ENCODE results near the gene KIF19.

KIF19 gene

DNA sequence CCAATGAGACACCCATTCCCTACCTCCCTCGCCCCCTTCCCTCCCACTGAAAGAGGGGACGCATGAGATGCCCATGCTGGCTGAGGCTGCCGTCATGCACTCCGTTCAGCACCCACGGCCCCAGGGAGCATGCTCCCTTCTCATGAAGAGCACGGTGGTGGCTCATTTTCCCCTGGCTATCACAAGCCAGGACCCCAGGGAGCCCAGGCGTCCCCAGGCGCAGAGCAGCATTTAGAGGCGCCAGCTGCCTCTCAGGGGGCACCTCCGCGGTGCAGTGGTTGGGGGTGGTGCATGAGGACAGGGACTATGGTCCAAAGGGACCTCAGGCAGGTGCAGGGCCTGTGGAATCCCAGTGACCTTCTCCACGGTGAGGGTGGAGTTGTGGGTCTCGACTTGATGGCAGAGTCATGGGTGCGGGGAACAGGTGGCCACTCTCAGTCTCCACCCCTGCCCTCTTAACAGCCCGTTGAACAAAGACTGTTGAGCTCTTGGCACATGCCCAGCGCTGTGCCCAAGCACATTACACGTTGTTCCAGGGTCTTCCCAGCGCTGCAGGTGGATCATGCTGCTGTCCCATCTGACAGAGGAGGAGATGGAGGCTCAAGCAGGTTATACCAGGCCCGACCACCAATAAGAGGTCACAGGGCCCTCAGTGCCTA is 13.6 kb downstream of the KIF19 start:
- no peak for DNase-seq (ENCODE audit: low read depth in 2 of 2)

- no peak for DNase-seq (ENCODE audit: low read depth in 2 of 2)
Measured at GRCh38 chr17:74340470-74341023, 14.5 kb downstream of the KIF19 start.

DNA sequence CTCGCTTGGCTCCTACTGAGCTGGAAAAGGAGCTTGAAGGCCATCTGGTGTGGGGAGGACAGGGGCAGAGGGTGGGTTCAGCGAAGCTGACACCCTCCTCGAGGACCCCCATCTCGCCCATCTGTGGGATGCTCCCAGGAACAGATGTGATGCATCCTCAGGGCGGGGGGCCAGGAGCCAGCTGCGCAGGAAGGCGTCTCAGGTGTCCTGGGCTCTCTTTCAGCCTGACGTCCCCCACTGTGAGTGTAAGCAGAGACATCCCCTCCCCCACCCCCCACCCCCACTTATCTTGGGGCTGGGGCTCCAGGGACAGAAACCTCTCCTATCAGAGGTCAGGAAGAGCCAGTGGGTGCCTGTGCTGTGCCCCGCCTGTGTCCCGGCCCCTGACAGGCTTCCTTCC is 16.2 kb downstream of the KIF19 start:
- no peak for DNase-seq (ENCODE audit: low read depth in 2 of 2)

DNA sequence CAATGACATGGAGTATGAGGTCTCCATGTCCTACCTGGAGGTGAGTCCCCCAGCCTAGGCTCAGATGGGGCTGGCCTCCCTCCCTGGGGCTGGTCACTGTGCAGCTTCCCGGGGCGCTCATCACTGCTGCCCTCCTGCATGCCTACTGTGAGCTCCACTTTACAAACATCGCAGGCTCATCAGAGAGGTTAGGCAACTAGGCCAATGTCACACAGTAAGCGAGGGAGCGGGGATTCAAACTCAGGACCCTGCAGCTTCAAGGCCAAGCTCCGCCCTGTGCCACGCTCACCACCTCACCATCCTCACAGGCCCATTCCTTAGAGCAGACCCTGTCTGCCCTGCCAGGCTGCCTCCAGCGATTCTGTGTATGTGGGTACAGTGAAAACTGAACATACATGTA is 17.1 kb downstream of the KIF19 start:
- no peak for DNase-seq (ENCODE audit: low read depth in 2 of 2)

- no peak for DNase-seq (ENCODE audit: low read depth in 2 of 2)
Measured at GRCh38 chr17:74343526-74344284, 17.7 kb downstream of the KIF19 start.

GRCh38 chr17:74344658-74345057 is 18.6 kb downstream of the KIF19 start:
- no peak for DNase-seq (ENCODE audit: low read depth in 2 of 2)

DNA sequence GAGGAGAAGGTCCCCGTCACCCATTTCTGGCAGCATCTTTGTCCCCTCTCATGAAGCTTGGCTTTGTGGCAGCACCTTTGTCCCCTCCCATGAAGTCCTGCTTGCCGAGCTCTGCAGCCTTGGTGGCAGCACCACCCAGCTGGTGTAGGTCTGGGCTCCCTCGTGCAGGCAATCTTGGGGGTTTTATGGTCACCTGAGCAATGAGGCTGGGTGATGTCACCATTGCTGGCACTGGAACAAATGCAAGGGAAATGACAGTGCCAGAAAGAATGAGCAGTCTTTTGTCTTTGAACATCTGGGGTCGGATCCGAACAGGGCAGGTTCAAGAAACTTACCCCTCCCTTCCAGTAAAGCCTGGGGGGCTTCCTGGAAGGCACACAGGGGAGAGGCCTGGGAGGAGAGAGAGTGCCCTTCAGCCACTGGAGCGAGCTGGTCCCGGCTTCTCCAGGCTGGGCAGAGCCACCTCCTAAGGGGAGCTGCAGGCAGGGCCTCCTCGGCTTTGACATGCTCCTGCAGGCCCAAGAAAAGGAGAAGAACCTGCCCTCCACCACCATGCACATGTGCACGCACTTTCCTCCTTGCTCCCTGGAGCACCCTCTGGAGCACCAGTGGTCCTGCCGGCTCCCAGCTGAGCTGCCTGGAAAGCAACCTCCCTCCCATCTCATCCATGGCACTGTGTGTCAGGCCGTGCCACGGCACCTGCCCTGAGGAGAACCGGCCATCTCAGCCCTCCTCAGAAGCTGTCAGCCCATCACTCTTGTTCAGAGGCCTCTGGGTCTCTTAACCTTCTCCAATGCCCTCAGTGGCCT is 19.6 kb downstream of the KIF19 start:
- no peak for DNase-seq (ENCODE audit: low read depth in 2 of 2)

DNA sequence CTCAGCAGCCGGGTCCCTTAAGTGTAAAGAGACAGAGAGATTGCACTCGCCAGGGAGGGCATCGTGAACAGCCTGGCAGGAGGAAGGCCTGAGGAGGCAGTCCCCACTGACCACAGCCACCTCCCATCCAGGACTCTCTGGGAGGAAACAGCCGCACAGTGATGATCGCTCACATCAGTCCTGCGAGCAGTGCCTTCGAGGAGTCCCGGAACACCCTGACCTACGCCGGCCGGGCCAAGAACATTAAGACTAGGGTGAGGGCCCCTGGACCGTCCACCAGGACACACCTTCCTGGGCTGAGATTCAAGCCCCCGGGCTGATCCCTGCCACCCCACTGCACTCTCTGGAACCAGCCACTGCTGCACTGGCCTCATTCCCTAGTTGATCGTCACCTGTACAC is 21.6 kb downstream of the KIF19 start:
- DNase-seq (ENCODE audit: low read depth in 2 of 2): no peak

GRCh38 chr17:74349120-74349519 is 23.1 kb downstream of the KIF19 start:
- DNase-seq (ENCODE audit: low read depth in 2 of 2): no peak

- DNase-seq (ENCODE audit: low read depth in 2 of 2): no peak
Measured at GRCh38 chr17:74350486-74350885, 24.5 kb downstream of the KIF19 start.

GRCh38 chr17:74351552-74352210 is 25.7 kb downstream of the KIF19 start:
- no peak for DNase-seq (ENCODE audit: low read depth in 2 of 2)

DNA sequence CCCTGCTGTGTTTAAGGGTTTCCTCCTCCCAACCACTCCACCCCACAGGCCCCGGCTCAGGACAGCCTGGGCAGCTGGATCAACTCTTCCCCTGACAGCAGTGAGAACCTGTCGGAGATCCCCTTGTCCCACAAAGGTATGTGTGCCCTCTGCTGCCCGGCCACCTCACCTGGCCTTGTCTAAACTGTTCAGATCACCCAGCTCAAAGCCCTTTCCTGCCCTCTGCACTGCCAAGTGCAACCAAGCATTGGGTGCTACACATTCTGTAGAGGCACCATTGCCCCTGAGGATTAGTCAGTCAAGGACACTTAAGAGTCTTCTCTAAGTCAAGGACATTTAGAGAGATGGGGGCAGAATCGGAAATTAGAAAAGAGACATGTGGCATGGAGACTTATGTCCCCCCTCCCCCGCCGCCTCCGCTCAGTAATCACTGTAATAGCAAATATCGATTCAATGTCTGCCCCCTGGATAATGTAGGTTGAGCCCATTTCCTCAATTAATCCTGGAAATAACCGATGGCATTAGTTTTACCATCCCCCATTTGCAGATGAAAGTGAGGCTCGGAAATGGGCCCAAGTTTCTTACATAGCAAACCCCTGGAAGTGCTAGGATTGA is 27.5 kb downstream of the KIF19 start:
- DNase-seq (ENCODE audit: low read depth in 2 of 2): no peak

DNA sequence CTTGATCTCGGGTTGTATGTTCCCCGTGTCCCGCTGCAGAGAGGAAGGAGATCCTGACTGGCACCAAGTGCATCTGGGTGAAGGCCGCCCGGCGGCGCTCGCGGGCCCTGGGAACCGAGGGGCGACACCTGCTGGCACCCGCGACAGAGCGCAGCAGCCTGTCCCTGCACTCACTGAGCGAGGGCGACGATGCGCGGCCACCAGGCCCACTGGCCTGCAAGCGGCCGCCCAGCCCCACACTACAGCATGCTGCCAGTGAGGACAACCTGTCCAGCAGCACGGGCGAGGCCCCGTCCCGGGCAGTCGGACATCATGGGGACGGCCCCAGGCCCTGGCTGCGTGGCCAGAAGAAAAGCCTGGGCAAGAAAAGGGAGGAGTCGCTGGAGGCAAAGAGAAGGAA is 28.1 kb downstream of the KIF19 start:
- DNase-seq (ENCODE audit: low read depth in 2 of 2): no peak

DNA sequence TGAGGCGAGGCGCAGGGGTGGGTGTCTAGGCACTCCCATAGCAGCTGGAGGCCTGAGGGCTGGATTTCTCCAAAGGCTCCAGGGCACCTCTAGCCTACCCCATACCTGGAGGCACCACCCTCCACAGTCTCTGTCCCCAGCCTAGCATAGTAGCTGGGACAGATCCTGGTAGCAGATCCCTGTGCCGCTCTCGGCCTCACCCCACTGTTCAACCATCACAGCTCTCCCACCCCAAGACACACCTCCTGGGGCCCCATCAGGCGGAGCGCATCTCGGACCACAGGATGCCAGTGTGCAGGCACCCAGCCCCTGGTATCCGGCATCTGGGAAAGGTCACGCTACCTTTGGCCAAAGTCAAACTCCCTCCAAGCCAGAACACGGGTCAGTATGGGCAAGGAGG is 28.5 kb downstream of the KIF19 start:
- DNase-seq (ENCODE audit: low read depth in 2 of 2): no peak

DNA sequence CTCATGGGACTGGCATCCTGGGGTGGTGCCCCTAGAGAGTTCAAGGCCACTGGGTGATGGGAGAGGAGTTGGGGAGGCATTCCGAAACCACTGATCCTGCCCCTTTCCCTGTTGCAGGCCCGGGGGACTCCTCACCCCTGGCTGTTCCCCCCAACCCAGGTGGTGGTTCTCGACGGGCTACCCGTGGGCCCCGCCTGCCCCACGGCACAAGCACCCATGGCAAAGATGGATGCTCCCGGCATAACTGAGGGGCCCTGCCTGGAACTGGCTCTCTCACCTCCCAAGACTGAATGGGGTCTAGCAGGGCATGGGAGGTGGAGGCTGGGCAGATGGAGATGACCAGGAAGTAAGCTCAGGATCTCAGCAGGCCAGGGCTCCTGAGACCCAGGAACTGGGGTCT is 29.0 kb downstream of the KIF19 start:
- DNase-seq (ENCODE audit: low read depth in 2 of 2): no peak

DNA sequence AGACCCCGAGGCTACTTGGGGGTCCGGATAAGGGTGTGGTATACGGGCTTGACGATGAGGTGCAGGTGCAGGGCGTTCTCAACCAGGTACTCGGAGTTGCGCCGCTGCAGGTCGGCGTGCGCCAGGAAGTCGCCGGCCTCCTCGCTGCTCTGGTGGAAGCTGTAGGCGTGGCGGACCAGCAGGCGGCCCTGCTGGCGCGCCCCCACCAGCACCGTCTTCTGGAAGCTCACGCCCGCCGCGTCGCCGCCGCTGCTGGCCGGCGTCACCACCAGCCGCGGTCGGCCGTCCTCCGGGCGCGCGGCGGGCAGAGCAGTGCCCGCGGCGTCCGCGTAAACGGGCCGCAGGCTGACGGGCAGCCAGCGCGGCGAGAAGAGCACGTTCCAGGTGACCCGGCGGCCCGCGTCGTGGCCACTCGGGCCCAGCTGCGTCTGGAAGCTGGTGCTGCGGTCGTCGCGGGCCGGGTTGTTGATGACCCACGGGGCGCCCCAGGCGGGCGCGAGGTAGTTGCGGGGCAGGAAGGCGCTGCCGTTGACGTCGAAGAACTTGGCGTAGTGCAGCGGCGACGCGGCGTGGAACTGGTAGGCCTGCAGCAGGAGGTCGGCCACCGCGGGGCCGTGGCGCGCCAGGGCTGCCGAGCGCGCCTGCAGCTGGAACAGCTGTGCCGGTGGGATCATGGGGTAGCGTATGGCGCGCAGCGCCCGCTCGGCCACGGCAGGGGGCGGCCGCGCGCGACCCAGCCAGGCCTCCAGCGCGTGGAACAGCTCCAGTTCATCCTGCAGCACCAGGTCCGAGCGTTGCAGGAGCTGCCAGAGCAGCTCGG is 30.8 kb downstream of the KIF19 start:
- no peak for DNase-seq (ENCODE audit: low read depth in 2 of 2)

- no peak for DNase-seq (ENCODE audit: low read depth in 2 of 2)
Measured at GRCh38 chr17:74357466-74357809, 31.4 kb downstream of the KIF19 start.

GRCh38 chr17:74358697-74359096 is 32.7 kb downstream of the KIF19 start:
- DNase-seq (ENCODE audit: low read depth in 2 of 2): no peak

GRCh38 chr17:74359916-74360315 is 33.9 kb downstream of the KIF19 start:
- no peak for DNase-seq (ENCODE audit: low read depth in 2 of 2)

DNA sequence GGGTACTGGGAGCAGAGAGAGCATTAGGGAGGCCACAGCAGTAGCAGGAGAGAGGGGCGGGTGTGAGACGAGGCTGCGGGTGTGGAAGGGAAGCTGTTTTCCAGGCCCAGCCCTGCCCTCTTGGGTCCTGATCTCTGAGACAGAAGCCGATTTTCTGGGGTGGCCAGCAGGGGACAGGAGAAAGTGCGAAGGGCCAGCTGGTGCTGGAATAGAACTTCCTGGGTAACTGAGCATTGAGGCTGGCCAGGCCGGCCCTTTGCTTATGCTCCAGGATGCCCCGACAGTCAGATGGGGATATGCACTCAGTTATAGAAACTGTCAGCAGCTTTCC is 34.8 kb downstream of the KIF19 start:
- no peak for DNase-seq (ENCODE audit: low read depth in 2 of 2)
